IPS-15b (cell line): ENCODE measurements around the gene RUNX1.
"Not testable (repeated sequence)": the region's sequence is repeated elsewhere in the genome, so short reads cannot be mapped to it uniquely, and the experiment has no call there.

Experiments
- H3K27me3 ChIP-seq: one replicate; pipeline ENCODE4 v1.6.1; 2013; ENCODE audit warnings: low read length; ENCODE audit not compliant: control insufficient read depth, insufficient read depth
- H3K36me3 ChIP-seq: one replicate; pipeline ENCODE4 v1.6.1; 2013; ENCODE audit warnings: low read length; ENCODE audit not compliant: control insufficient read depth, insufficient read depth
- H3K4me1 ChIP-seq: one replicate; pipeline ENCODE4 v1.6.1; 2013; ENCODE audit warnings: mild to moderate bottlenecking, low read length; ENCODE audit not compliant: control insufficient read depth, insufficient read depth
- H3K4me3 ChIP-seq: one replicate; pipeline ENCODE4 v1.5.1; 2013; ENCODE audit warnings: low read depth, low read length
- H3K9ac ChIP-seq: one replicate; pipeline ENCODE4 v1.6.1; 2013; ENCODE audit warnings: low read depth, mild to moderate bottlenecking, low read length
- H3K9me3 ChIP-seq: one replicate; pipeline ENCODE4 v1.6.1; 2013; ENCODE audit warnings: mild to moderate bottlenecking, low read length; ENCODE audit not compliant: control insufficient read depth, insufficient read depth

Gene RUNX1

DNA sequence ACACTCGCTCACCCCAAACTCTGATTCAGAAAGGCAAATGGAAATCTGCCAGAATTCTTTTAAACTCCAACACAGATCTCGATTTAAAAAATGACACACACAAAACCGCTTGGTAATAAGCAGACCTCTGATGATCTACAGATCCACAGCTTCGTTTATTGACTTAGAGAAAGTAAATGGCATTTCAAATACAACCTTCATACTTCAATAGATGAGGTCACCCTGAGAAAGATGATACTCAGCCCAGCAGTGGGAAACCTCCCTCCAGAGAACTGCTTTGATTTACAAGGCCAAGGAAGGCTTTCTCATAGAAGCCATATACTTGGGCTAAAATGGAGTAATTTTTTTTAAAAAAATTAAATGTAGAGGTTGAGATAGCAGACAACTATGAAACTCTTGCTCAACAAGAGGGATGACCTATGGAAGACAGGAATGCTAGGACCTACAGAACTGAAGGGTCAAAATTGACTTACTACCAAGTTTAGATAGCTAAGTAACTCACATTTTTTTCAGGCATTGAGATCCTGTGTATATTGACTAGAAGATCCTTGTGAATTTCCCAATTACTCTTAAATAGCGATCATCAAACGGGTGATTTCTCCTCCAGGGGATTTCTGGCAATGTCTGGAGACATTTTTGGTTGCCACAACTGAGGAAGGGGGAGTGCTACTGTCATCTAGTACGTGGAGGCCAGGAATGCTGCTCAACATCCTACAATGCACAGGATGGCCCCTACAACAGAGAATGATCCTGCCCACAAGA is 236.4 kb downstream of the RUNX1 start:
- Histone ChIP-seq H3K9ac (no peak overlapping the region), H3K4me1 (no peaks in the 10 kb centered on the region), H3K36me3 (no peaks in the 10 kb centered on the region), H3K27me3 (peaks cover 5% of the 10 kb centered on the region), H3K4me3 (no peak overlapping the region), H3K9me3 (no peaks in the 10 kb centered on the region)

DNA sequence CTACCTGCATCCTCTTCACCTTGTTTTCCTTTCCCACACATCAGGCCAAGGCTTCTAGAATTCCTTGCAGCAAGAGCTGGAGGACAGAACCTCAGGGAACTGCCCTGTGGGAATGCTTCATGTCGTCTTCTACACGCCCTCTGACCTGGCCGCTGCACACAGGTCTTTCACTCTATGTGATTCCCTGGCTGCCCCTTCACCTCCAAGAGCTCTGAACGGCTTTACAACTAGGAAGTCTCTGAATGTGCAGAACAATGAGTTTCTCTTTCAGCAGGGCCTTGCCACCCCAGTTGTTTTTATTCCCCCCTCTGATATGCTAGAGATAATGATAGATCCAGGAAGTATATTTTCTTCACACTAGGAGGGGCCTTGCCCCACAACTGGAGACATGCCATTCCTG is 237.7 kb downstream of the RUNX1 start:
- H3K9ac ChIP-seq = no peak overlapping the region

DNA sequence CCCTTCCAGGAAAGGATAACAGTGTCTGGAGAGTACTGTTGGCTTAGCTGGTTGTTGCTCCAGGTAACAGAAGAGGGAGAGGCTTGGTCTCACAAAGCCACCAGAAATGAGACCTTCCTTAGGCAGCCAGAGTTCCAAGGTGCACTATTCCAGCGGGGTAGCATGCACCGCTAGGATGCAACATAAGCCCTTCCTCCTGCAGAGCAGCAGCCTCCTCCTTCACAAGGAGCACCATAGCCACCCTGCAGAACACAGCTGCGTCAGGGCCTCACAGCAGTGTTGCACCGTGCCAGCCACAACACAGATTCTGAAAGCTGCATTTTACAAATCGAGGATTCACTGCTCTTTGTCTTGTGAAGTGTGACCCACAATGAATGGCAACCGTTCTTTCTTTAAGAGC is 238.3 kb downstream of the RUNX1 start:
- Histone ChIP-seq H3K4me3 (no peak overlapping the region), H3K27me3 (no peaks in the 10 kb centered on the region), H3K9me3 (no peaks in the 10 kb centered on the region), H3K9ac (no peak overlapping the region), H3K36me3 (no peaks in the 10 kb centered on the region), H3K4me1 (no peaks in the 10 kb centered on the region)

More for the DNA sequence above, 237.7 kb downstream of the RUNX1 start:
- Histone ChIP-seq H3K9me3 (no peaks in the 10 kb centered on the region), H3K4me3 (no peak overlapping the region), H3K36me3 (no peaks in the 10 kb centered on the region), H3K27me3 (peaks cover under 1% of the 10 kb centered on the region), H3K4me1 (no peaks in the 10 kb centered on the region)

DNA sequence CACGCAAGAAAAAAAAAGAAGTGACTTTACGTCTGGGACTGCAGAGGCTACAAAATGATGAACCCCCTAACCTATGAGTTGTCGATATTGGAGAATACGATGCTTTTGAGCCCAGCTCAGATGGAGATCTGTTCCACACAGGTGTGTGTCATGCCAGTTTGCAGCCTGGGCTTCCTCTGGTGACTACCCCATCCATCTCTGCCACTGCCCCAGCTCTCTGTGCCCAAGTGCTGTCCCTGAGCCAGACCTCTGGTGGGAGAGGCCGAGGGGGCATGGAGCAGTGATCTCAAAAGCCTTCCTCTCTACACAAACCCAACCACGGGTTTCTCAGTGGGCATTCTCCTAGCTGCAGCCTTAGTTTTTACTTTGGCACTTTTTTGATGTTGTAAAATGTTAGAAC is 239.3 kb downstream of the RUNX1 start:
- Histone ChIP-seq H3K4me3 (no peak overlapping the region), H3K27me3 (no peaks in the 10 kb centered on the region), H3K4me1 (no peaks in the 10 kb centered on the region), H3K36me3 (no peaks in the 10 kb centered on the region), H3K9ac (no peak overlapping the region), H3K9me3 (no peaks in the 10 kb centered on the region)

DNA sequence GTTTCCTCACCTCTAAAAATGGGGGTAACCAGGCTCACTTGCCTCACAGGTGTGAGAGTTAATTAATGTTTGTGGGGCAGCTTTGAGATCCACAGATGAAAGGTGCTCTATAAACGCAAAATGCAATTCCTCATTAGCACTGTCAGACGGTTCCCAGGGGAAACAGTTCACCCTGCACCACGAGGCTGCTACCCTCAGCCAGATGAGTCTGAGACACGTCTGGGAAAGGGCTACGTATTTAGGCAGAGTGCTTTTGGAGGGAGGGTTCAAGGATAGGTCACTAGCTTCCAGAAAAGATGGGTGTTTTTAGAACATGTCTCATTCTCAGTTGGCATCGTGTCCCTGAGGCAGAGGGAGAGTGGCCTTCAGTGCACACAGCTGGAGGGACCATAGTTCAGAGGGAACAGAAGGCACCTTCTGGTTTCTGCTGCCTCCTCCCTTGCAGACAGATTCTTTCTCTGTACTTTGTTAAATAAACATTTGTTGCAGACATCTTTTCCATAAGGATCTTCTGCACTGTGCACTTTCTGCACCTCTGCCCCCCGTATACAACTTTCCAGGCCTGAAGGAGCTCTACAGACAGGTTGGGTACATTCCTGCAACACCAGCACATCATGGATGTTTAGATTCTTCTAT is 240.4 kb downstream of the RUNX1 start:
- no peaks in the 10 kb centered on the region for H3K27me3 ChIP-seq
- no peaks in the 10 kb centered on the region for H3K4me1 ChIP-seq

DNA sequence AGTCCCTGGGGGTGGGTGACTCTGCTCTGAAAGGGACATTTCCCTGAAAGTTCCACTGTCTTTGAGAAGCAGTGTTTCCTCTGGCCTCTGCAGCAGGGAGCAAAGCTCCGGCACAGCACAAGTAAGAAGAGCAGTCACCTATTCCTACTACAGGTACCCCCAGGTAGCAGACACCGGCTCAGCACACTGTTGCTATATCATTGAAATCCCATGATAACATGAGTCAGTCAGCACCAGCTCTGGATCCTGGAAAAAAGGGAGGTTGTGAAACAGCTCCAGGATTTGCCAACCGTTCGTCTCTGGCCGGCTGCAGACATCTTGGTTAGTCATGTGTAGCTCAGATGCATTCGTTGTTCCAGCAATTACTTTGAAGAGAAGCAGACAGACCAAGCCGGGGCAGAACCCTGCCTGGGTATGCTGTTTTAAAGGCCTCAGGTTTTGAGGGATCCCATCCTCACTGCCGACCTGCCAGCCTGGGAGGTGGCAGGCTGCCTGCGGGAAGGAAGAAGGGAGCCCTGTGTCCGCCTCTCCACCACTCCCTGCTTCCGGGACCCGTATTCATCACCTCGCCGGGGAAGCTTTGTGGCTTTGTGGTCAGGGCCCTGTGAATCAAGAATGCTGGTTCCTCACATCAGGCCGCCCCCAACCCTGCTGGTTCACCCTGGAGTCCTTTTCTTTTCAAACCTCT is 241.1 kb downstream of the RUNX1 start:
- Histone ChIP-seq H3K4me3 (no peak overlapping the region), H3K9me3 (no peaks in the 10 kb centered on the region), H3K4me1 (no peaks in the 10 kb centered on the region), H3K9ac (no peak overlapping the region), H3K36me3 (no peaks in the 10 kb centered on the region), H3K27me3 (no peaks in the 10 kb centered on the region)

More for the DNA sequence above, 240.4 kb downstream of the RUNX1 start:
- Histone ChIP-seq H3K9ac (no peak overlapping the region), H3K9me3 (no peaks in the 10 kb centered on the region), H3K4me3 (no peak overlapping the region), H3K36me3 (no peaks in the 10 kb centered on the region)

DNA sequence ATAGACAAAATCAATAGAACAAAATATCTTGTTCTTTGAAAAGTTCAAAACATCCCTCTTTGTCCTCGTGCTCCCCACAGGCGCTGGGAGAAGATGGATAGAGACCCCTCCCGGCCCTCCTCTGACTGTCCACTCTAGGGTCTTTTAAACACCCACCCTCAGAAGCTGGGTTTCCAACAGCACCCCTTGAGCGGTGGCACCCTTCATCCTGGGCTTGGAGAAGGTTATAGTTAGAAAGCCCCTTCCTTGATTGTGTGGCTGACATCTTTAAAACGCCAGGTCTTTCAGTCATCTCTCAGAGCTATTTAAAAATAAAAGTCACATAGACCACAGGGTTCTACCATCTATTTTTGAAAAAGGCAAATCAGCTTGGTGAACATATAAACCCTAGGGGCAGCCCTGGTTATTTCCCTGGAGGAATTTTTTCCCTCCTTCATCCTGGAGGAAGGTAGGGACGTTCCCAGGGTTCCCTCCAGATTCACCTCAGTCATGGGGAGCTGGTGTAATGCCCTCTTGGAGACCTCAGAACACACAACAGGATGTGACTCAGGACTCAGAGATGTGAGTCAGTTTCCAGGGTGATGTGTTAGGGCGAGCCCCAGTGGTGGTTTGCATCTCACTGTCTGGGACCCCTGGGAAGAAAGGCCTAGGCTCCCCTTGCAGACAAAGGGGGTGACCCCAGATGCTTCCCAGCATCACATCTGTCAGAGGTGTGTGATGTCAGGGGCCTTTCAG is 241.8 kb downstream of the RUNX1 start:
- Histone ChIP-seq H3K27me3 (no peaks in the 10 kb centered on the region), H3K9me3 (no peaks in the 10 kb centered on the region), H3K4me3 (no peak overlapping the region), H3K9ac (no peak overlapping the region), H3K4me1 (no peaks in the 10 kb centered on the region), H3K36me3 (no peaks in the 10 kb centered on the region)

DNA sequence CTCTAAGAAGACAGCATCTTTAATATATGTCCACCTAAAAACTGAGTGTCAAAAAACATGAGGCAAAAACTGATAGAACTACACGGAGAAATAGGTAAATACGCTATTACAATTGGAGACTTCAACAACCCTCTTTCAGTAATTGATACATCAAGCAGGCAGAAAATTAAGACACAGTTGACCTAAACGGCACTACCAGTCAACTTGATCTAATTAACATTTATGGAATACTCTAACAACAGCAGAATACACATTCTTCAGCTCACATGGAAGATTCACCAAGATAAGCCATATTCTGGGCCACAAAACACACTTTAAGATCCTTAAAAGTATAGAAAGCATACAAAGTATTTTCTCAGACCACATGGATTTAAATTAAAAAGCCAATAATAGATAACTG is 242.7 kb downstream of the RUNX1 start:
- H3K36me3 ChIP-seq = no peaks in the 10 kb centered on the region
- no peak overlapping the region for H3K4me3 ChIP-seq
- H3K9me3 ChIP-seq = no peaks in the 10 kb centered on the region
- no peak overlapping the region for H3K9ac ChIP-seq
- no peaks in the 10 kb centered on the region for H3K27me3 ChIP-seq
- H3K4me1 ChIP-seq = no peaks in the 10 kb centered on the region

DNA sequence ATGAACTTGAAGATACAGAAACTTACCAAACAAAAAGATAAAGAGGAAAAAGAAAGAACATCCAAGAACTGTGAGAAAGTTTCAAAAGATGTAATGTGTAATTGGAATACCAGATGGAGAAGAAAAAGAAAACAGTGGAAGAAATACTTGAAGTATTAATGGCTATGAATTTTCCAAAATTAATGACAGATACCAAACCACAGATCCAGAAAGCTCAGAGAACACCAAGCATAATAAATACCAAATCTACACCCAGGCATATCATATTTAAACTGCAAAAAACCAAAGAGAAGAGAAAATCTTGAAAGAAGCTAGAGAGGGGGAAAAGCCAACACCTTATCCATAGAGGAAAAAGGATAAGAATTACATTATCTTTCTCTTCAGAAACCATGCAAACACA is 243.9 kb downstream of the RUNX1 start:
- H3K9ac ChIP-seq = no peak overlapping the region
- no peaks in the 10 kb centered on the region for H3K9me3 ChIP-seq
- H3K4me1 ChIP-seq = no peaks in the 10 kb centered on the region
- H3K4me3 ChIP-seq = no peak overlapping the region
- H3K27me3 ChIP-seq = no peaks in the 10 kb centered on the region
- H3K36me3 ChIP-seq = no peaks in the 10 kb centered on the region

DNA sequence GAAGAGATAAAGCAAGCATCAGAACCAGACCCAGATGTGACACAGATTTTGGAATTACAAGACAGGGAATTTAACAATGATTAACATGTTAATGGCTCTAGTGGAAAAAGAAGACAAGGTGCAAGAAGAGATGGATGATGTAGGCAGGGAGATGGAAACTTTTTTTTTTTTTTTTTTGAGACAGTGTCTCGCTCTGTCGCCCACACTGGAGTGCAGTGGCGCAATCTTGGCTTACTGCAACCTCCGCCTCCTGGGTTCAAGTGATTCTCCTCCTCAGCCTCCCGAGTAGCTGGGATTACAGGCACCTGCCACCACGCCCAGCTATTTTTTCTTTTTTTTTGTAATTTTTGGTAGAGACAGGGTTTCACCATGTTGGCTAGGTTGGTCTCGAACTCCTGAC is 244.5 kb downstream of the RUNX1 start:
- not testable (repeated sequence) for H3K4me3 ChIP-seq, H3K27me3 ChIP-seq, H3K36me3 ChIP-seq, H3K9me3 ChIP-seq, H3K4me1 ChIP-seq, H3K9ac ChIP-seq

DNA sequence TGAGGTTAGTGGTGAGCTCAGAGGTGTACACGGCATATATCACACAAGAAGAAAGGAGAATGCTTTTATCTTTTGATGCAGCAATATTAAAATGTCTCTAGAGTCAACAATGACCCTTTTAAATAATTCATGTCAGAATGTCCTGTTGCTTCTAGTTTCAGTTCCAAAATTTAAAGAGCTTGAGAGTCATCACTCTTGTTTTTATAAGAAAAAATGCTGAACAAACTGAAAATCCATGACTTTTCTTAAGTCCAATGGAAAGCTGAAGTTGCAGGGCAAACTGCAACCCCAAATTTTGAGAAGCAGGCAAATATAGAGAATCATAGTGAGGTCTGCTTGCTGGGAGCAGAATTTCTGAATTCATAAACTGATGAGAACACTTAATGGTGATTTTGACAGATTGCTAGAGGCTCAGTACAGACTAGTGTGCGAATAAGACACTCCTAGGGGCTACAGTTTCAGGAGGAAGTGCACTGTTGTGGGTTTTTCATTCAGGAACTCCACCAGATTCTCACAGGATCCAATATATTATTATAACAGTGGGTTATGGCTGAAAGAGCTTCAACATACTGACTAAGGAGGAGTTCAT is 245.2 kb downstream of the RUNX1 start:
- H3K36me3 ChIP-seq = no peaks in the 10 kb centered on the region
- no peak overlapping the region for H3K9ac ChIP-seq
- no peaks in the 10 kb centered on the region for H3K4me1 ChIP-seq
- H3K27me3 ChIP-seq = no peaks in the 10 kb centered on the region
- H3K4me3 ChIP-seq = no peak overlapping the region
- H3K9me3 ChIP-seq = no peaks in the 10 kb centered on the region
